Mesendoderm (in vitro differentiated cells): ENCODE results near the gene SLC6A15. TPM values are rescaled to one million over a fixed set of nuclear protein-coding genes. Genes with fewer than 3 reads are reported as not detected.

ENCODE experiments used
- DNase-seq: peaks from one replicate; pipeline ENCODE4 v3.0.0; 2013
- H2AK5ac ChIP-seq: 2 replicates; pipeline ENCODE4 v1.6.1; 2013; ENCODE audit warnings: low read length, inconsistent platforms
- H2BK120ac ChIP-seq: 2 replicates; pipeline ENCODE4 v1.6.1; 2013; ENCODE audit warnings: low read depth, mild to moderate bottlenecking, low read length, moderate library complexity, mixed read lengths
- H2BK15ac ChIP-seq: replicated peaks from 2 replicates; pipeline ENCODE4 v1.6.1; 2013; ENCODE audit warnings: low read depth, mild to moderate bottlenecking, moderate library complexity
- H2BK5ac ChIP-seq: 2 replicates; pipeline ENCODE4 v1.6.1; 2013; ENCODE audit warnings: low read length, inconsistent platforms
- H3K18ac ChIP-seq: 2 replicates; pipeline ENCODE4 v1.6.1; 2013; ENCODE audit warnings: mild to moderate bottlenecking, low read length, mixed read lengths
- H3K23ac ChIP-seq: one replicate; pipeline ENCODE4 v1.6.1; 2013; ENCODE audit warnings: low read length
- H3K27ac ChIP-seq: 2 replicates; pipeline ENCODE4 v1.5.1; 2013; ENCODE audit warnings: low read depth, mild to moderate bottlenecking, inconsistent platforms, low read length, moderate library complexity
- H3K27me3 ChIP-seq: 2 replicates; pipeline ENCODE4 v1.6.1; 2013; ENCODE audit warnings: low read length, control low read depth, mild to moderate bottlenecking, inconsistent platforms; ENCODE audit not compliant: insufficient read depth, poor library complexity
- H3K36me3 ChIP-seq: 2 replicates; pipeline ENCODE4 v1.6.1; 2013; ENCODE audit warnings: low read length, inconsistent platforms; ENCODE audit not compliant: control insufficient read depth, insufficient read depth
- H3K4ac ChIP-seq: one replicate; pipeline ENCODE4 v1.6.1; 2013; ENCODE audit warnings: low read depth, mild to moderate bottlenecking, low read length, moderate library complexity
- H3K4me1 ChIP-seq: 2 replicates; pipeline ENCODE4 v1.6.1; 2013; ENCODE audit warnings: low read depth, low read length, inconsistent platforms; ENCODE audit not compliant: control insufficient read depth
- H3K4me2 ChIP-seq: 2 replicates; pipeline ENCODE4 v1.6.1; 2013; ENCODE audit warnings: low read length
- H3K4me3 ChIP-seq: 2 replicates; pipeline ENCODE4 v1.5.1; 2013; ENCODE audit warnings: mild to moderate bottlenecking, low read length
- H3K56ac ChIP-seq: one replicate; pipeline ENCODE4 v1.6.1; 2013; ENCODE audit warnings: low read length
- H3K79me1 ChIP-seq: 2 replicates; pipeline ENCODE4 v1.6.1; 2013; ENCODE audit warnings: low read length, inconsistent platforms
- H3K79me2 ChIP-seq: 2 replicates; pipeline ENCODE4 v1.6.1; 2013; ENCODE audit warnings: mild to moderate bottlenecking, low read length; ENCODE audit not compliant: control insufficient read depth, insufficient read depth
- H3K9ac ChIP-seq: 2 replicates; pipeline ENCODE4 v1.6.1; 2013; ENCODE audit warnings: low read length, inconsistent platforms
- H4K5ac ChIP-seq: one replicate; pipeline ENCODE4 v1.6.1; 2013; ENCODE audit warnings: low read length
- H4K8ac ChIP-seq: one replicate; pipeline ENCODE4 v1.6.1; 2013; ENCODE audit warnings: low read depth, mild to moderate bottlenecking, control low read depth, low read length, moderate library complexity
- WGBS: extraction: QIAGEN DNeasy Blood & Tissue Kit; methylation state at CpG from one replicate; pipeline ENCODE4 v1.1.7; 2013; ENCODE audit warnings: low lambda C conversion rate, missing lambda C conversion rate; ENCODE audit not compliant: insufficient coverage; ENCODE audit errors: extremely low coverage; 5-methylcytosine and 5-hydroxymethylcytosine counted together
- small RNA-seq: library from polyadenylated mRNA; stranded (forward); fragments of <200 nt; extraction: miRNeasy Mini kit (QIAGEN cat#:217004); gene quantifications from one replicate; pipeline ENCODE3, GENCODE V24; 2013; ENCODE audit not compliant: insufficient read depth

SLC6A15 gene

GRCh38 chr12:84813780-84814663 lies 98.6 kb downstream of the SLC6A15 start:
- no CpG with 5 or more reads among the region's 1 CpG for WGBS

GRCh38 chr12:84811291-84811690 lies 101.3 kb downstream of the SLC6A15 start:
- Histone ChIP-seq H3K4me3 (no peak overlapping the region), H2BK120ac (no peak overlapping the region), H3K4ac (no peak overlapping the region), H2AK5ac (no peak overlapping the region), H2BK15ac (no peak overlapping the region), H3K4me2 (no peak overlapping the region), H3K23ac (no peak overlapping the region), H3K9ac (no peak overlapping the region), H4K5ac (no peak overlapping the region), H3K27ac (no peak overlapping the region), H3K18ac (no peak overlapping the region), H3K4me1 (no peaks in the 10 kb centered on the region), H3K27me3 (no peaks in the 10 kb centered on the region), H3K56ac (no peak overlapping the region), H4K8ac (no peak overlapping the region), H3K79me2 (no peaks in the 10 kb centered on the region), H2BK5ac (no peak overlapping the region), H3K79me1 (no peaks in the 10 kb centered on the region), H3K36me3 (no peaks in the 10 kb centered on the region)
- no peak for DNase-seq
- WGBS, result no CpG with 5 or more reads among the region's 3 CpGs

More at GRCh38 chr12:84813780-84814663, 98.6 kb downstream of the SLC6A15 start:
- no peak overlapping the region for H2AK5ac ChIP-seq
- H3K36me3 ChIP-seq, result no peaks in the 10 kb centered on the region
- H3K4me2 ChIP-seq, result no peak overlapping the region
- DNase-seq, result no peak
- no peak overlapping the region for H4K5ac ChIP-seq
- H2BK15ac ChIP-seq, result no peak overlapping the region
- no peak overlapping the region for H3K9ac ChIP-seq
- H3K27me3 ChIP-seq, result no peaks in the 10 kb centered on the region
- no peak overlapping the region for H2BK120ac ChIP-seq
- H3K79me2 ChIP-seq, result no peaks in the 10 kb centered on the region
- H2BK5ac ChIP-seq, result no peak overlapping the region
- no peak overlapping the region for H3K18ac ChIP-seq
- H3K56ac ChIP-seq, result no peak overlapping the region
- H3K27ac ChIP-seq, result no peak overlapping the region
- H3K23ac ChIP-seq, result no peak overlapping the region
- no peaks in the 10 kb centered on the region for H3K79me1 ChIP-seq
- no peak overlapping the region for H3K4ac ChIP-seq
- H4K8ac ChIP-seq, result no peak overlapping the region
- H3K4me1 ChIP-seq, result no peaks in the 10 kb centered on the region
- H3K4me3 ChIP-seq, result no peak overlapping the region

- no CpG with 5 or more reads among the region's 1 CpG for WGBS
- Histone ChIP-seq H3K56ac (no peak overlapping the region), H3K23ac (no peak overlapping the region), H3K4ac (no peak overlapping the region), H2BK120ac (no peak overlapping the region), H3K79me1 (no peaks in the 10 kb centered on the region), H3K4me2 (no peak overlapping the region), H2BK5ac (no peak overlapping the region), H3K4me1 (no peaks in the 10 kb centered on the region), H3K18ac (no peak overlapping the region), H3K9ac (no peak overlapping the region), H2BK15ac (no peak overlapping the region), H3K27ac (no peak overlapping the region), H3K36me3 (no peaks in the 10 kb centered on the region), H3K79me2 (no peaks in the 10 kb centered on the region), H4K5ac (no peak overlapping the region), H4K8ac (no peak overlapping the region), H2AK5ac (no peak overlapping the region), H3K4me3 (no peak overlapping the region), H3K27me3 (no peaks in the 10 kb centered on the region)
- DNase-seq, result no peak
These were observed 102.0 kb downstream of the SLC6A15 start for GRCh38 chr12:84810611-84811010.

Small RNA genes within 50 kb of the gene (small RNA-seq; reads per million reads assigned to genes)
- gene AC128657.1, result not detected
